ENCODE measurements around the gene RPS18.

DNA sequence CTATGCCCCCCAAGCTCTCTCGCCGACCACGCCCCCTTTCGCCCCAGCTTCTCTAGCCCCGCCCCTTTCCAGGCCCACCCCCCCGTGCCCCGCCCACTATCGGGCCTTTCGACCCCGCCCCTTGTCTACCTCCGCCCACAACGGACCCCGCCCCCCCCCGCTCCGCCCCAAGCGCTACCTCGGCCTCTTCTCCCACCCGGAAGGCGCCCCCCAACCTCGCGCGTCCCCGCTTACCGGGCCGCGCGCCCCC is 45.5 kb downstream of the RPS18 start:
- TF ChIP-seq POLR2A (IDR thresholded peaks at IDR 0.05; ENCODE audit: low read depth, low read length) (no peak), POLR2AphosphoS5 (IDR thresholded peaks at IDR 0.05; ENCODE audit: low read depth, low read length) (no peak)

Data from GM12892 (cell line).